Glomerular visceral epithelial cell (primary cell): Measurements from ENCODE around the gene LETM1.

Experiments
- DNase-seq: peaks from one replicate; pipeline ENCODE4 v3.0.0-alpha.2; 2016; ENCODE audit errors: extremely low spot score

Gene LETM1

GRCh38 chr4:1763070-1763549 is 92.8 kb downstream of the LETM1 start:
- no peak for DNase-seq

- no peak for DNase-seq
Observed at GRCh38 chr4:1762264-1763010, 93.5 kb downstream of the LETM1 start.
